Hepatocyte (in vitro differentiated cells): ENCODE results near the gene ARID3A. TPM values are rescaled to one million over a fixed set of nuclear protein-coding genes. Genes with fewer than 3 reads are reported as not detected.
"Not testable (repeated sequence)": the region's sequence is repeated elsewhere in the genome, so short reads cannot be mapped to it uniquely, and the experiment has no call there.

Experiments
- DNase-seq: peaks from one replicate; pipeline ENCODE4 v3.0.0-alpha.2; 2016; ENCODE audit warnings: low spot score
- H2AFZ ChIP-seq: fragments of 200-600 bp; sonication (generic); 2 replicates; pipeline ENCODE4 v1.6.0; 2016; ENCODE audit warnings: antibody characterized with exemption, mild to moderate bottlenecking
- H3K27ac ChIP-seq: fragments of 200-600 bp; sonication (generic); 2 replicates; pipeline ENCODE4 v1.5.1; 2016; ENCODE audit warnings: mild to moderate bottlenecking
- H3K27me3 ChIP-seq: fragments of 200-600 bp; sonication (generic); 2 replicates; pipeline ENCODE4 v1.6.1; 2016
- H3K36me3 ChIP-seq: fragments of 200-600 bp; sonication (generic); replicated peaks from 2 replicates; pipeline ENCODE4 v1.5.1; 2016; ENCODE audit warnings: low read depth; ENCODE audit not compliant: insufficient read depth
- H3K4me1 ChIP-seq: fragments of 200-600 bp; sonication (generic); 2 replicates; pipeline ENCODE4 v1.5.1; 2016; ENCODE audit warnings: mild to moderate bottlenecking, moderate library complexity; ENCODE audit not compliant: insufficient read depth
- H3K4me2 ChIP-seq: fragments of 200-600 bp; sonication (generic); 2 replicates; pipeline ENCODE4 v1.6.0; 2016
- H3K4me3 ChIP-seq: fragments of 200-600 bp; sonication (generic); 2 replicates; pipeline ENCODE4 v1.5.1; 2016; ENCODE audit warnings: mild to moderate bottlenecking
- H3K79me2 ChIP-seq: fragments of 200-600 bp; sonication (generic); 2 replicates; pipeline ENCODE4 v1.6.0; 2017; ENCODE audit warnings: mild to moderate bottlenecking
- H3K9me2 ChIP-seq: fragments of 200-600 bp; sonication (generic); replicated peaks from 2 replicates; pipeline ENCODE4 v1.6.0; 2017; ENCODE audit warnings: mild to moderate bottlenecking; ENCODE audit not compliant: insufficient read depth
- H3K9me3 ChIP-seq: fragments of 200-600 bp; sonication (generic); 2 replicates; pipeline ENCODE4 v1.5.1; 2016; ENCODE audit warnings: low read depth, mild to moderate bottlenecking
- H4K20me1 ChIP-seq: fragments of 200-600 bp; sonication (generic); 2 replicates; pipeline ENCODE4 v1.6.0; 2016; ENCODE audit warnings: mild to moderate bottlenecking; ENCODE audit not compliant: insufficient read depth, poor library complexity, severe bottlenecking
- EZH2 ChIP-seq: fragments of 200-600 bp; sonication (generic); IDR thresholded peaks from 2 replicates; pipeline ENCODE4 v1.6.1; 2016; ENCODE audit warnings: antibody characterized with exemption, mild to moderate bottlenecking, borderline replicate concordance
- EZH2phosphoT487 ChIP-seq: fragments of 200-600 bp; sonication (generic); IDR thresholded peaks from one replicate; pipeline ENCODE4 v1.6.1; 2018; ENCODE audit warnings: antibody characterized with exemption, mild to moderate bottlenecking, low read depth, moderate library complexity; ENCODE audit not compliant: unreplicated experiment, severe bottlenecking
- WGBS: methylation state at CpG from one replicate; pipeline ENCODE4 v1.1.6; 2016; ENCODE audit warnings: low lambda C conversion rate; ENCODE audit errors: missing lambda C conversion rate; 5-methylcytosine and 5-hydroxymethylcytosine counted together
- polyA plus RNA-seq: library from polyadenylated mRNA; unstranded; fragments of >200 nt; fragmentation: Nextera tagmentation; extraction: Ambion mirVana; gene quantifications from 2 replicates; pipeline ENCODE4 v1.2.1, GENCODE V29; 2016
- total RNA-seq: library from RNA; depleted of rRNA; stranded (reverse); fragments of >200 nt; gene quantifications from 2 replicates; pipeline ENCODE4 v1.2.3, GENCODE V29; 2014
- TF ChIP-seq, protein P1 (sequence below): fragments of 200-600 bp; sonication (generic); IDR thresholded peaks from 2 replicates; pipeline ENCODE4 v1.5.1; 2016; ENCODE audit warnings: antibody characterized with exemption, mild to moderate bottlenecking; ENCODE audit not compliant: poor library complexity

ARID3A gene
- total and polyA plus RNA-seq, 2 experiments from 2014 or later = 122 to 180 TPM

- H3K27me3 ChIP-seq = no peaks in the 10 kb centered on the region
- no peaks in the 10 kb centered on the region for H3K9me2 ChIP-seq
- no peaks in the 10 kb centered on the region for H4K20me1 ChIP-seq
- peak overlapping the region; percentile 88 for H3K4me2 ChIP-seq
- DNase-seq = peak; percentile 66
- H3K27ac ChIP-seq = peak overlapping the region; percentile 100
- peaks cover 86% of the 10 kb centered on the region for H3K79me2 ChIP-seq
- H3K9me3 ChIP-seq = no peaks in the 10 kb centered on the region
- H3K4me1 ChIP-seq = peaks cover 81% of the 10 kb centered on the region
- WGBS = 60% methylated on average over 41 of the region's 43 CpGs
- no peak overlapping the region for H3K4me3 ChIP-seq
- H3K36me3 ChIP-seq = no peaks in the 10 kb centered on the region
- H2AFZ ChIP-seq = no peak overlapping the region
- TF ChIP-seq EZH2phosphoT487 (no peak), EZH2 (no peak)
- TF ChIP-seq, protein P1, sequence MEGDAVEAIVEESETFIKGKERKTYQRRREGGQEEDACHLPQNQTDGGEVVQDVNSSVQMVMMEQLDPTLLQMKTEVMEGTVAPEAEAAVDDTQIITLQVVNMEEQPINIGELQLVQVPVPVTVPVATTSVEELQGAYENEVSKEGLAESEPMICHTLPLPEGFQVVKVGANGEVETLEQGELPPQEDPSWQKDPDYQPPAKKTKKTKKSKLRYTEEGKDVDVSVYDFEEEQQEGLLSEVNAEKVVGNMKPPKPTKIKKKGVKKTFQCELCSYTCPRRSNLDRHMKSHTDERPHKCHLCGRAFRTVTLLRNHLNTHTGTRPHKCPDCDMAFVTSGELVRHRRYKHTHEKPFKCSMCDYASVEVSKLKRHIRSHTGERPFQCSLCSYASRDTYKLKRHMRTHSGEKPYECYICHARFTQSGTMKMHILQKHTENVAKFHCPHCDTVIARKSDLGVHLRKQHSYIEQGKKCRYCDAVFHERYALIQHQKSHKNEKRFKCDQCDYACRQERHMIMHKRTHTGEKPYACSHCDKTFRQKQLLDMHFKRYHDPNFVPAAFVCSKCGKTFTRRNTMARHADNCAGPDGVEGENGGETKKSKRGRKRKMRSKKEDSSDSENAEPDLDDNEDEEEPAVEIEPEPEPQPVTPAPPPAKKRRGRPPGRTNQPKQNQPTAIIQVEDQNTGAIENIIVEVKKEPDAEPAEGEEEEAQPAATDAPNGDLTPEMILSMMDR = no peak
These were observed 29.0 kb downstream of the ARID3A start for GRCh38 chr19:954672-955494.

DNA sequence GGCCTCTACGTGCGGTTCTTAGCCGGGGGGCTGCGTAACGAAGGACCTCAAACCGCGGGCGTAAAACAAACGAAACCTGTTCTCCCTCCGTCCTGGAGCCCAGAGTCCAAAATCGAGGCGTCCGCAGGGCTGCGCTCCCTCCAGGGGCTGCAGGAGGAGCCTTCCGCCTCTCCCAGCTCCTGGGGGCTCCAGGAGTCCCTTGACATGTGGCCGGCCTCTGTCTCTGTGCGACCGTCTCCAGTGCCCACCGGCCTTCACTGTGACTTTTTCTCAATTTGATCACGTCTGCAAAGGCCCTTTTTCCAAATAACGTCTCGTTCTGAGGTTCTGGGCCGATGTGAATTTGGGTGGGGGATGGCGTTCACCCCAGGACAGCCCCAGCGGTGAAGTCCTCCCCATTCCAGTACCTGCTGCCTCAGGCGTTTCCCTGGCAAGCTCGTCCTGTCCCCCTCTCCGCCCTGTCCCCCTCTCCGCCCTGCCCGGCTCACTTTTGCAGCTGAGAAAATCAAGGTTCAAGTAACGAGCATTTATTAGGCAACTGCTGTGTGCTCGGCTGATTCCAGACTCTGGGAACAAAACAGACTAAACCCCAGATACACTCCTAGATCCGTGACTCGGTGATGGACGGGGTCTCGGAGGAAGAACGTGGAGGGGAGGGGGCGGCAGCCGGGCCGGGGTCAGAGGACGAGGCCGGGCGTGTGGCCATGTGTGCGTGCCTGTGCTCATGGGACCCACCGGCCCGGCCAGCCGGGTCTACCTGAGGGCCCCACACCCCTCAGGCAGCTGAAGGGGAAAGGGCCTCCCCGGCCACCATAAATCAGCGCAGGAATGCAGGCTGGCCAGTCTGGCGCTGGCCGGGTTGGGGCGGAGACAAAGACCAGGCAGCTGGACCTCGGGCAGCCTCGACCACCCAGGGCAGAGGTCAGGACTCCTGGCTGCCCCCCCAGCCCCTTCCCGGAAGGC, 30.2 kb downstream of the ARID3A start:
- H4K20me1 ChIP-seq = no peaks in the 10 kb centered on the region
- H2AFZ ChIP-seq = no peak overlapping the region
- peak overlapping the region; percentile 14 for H3K4me3 ChIP-seq
- peak overlapping the region; percentile 100 for H3K27ac ChIP-seq
- peaks cover 81% of the 10 kb centered on the region for H3K4me1 ChIP-seq
- no peaks in the 10 kb centered on the region for H3K27me3 ChIP-seq
- H3K4me2 ChIP-seq = peak overlapping the region; percentile 88
- H3K36me3 ChIP-seq = no peaks in the 10 kb centered on the region
- no peaks in the 10 kb centered on the region for H3K9me3 ChIP-seq
- peak; percentile 82 for DNase-seq
- WGBS = 46% methylated on average over 54 of the region's 55 CpGs
- TF ChIP-seq EZH2phosphoT487 = no peak
- TF ChIP-seq, protein P1 = no peak
- no peak for TF ChIP-seq EZH2
- peaks cover 89% of the 10 kb centered on the region for H3K79me2 ChIP-seq
- no peaks in the 10 kb centered on the region for H3K9me2 ChIP-seq

DNA sequence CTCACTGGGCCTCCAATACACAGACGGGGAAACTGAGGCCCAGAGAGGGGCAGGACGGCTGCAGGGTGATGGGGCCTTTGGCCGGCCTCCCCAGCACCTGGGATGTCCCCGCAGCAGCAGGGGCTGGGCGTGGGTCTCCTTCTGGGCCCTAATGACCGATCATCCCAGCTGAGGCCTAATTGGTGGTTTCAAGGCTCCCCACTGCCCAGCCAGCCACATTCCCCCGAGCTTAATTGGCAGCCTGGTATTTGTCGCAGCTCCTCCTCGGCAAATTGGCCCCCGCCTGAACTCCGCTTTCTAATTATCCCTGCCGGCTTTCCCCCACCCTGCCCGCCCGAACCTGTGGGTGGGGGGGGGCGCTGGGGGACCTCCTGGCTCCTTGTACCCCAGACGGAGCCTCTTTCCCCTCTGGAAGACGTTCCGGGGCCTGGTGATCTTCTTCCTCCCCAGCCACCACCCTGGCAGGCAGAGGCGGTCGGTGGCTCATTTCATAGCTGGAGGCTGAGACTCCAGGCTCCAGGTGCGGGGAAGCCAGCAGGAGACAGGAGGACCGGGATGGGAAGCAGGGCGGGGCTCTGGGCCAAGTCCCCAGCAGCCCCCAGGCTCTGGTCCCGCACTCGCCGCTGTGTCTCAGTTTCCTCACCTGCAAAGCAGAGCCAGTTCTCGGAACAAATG, 31.1 kb downstream of the ARID3A start:
- no peaks in the 10 kb centered on the region for H3K9me2 ChIP-seq
- H3K4me1 ChIP-seq = peaks cover 79% of the 10 kb centered on the region
- H3K4me2 ChIP-seq = peak overlapping the region; percentile 88
- TF ChIP-seq EZH2phosphoT487 = no peak
- H3K27me3 ChIP-seq = no peaks in the 10 kb centered on the region
- peaks cover 87% of the 10 kb centered on the region for H3K79me2 ChIP-seq
- no peaks in the 10 kb centered on the region for H4K20me1 ChIP-seq
- H3K9me3 ChIP-seq = no peaks in the 10 kb centered on the region
- H3K4me3 ChIP-seq = no peak overlapping the region
- no peak overlapping the region for H2AFZ ChIP-seq
- H3K27ac ChIP-seq = peak overlapping the region; percentile 100
- WGBS = 22% methylated on average over 19 of the region's 27 CpGs
- DNase-seq = peak; percentile 79
- no peaks in the 10 kb centered on the region for H3K36me3 ChIP-seq

DNA sequence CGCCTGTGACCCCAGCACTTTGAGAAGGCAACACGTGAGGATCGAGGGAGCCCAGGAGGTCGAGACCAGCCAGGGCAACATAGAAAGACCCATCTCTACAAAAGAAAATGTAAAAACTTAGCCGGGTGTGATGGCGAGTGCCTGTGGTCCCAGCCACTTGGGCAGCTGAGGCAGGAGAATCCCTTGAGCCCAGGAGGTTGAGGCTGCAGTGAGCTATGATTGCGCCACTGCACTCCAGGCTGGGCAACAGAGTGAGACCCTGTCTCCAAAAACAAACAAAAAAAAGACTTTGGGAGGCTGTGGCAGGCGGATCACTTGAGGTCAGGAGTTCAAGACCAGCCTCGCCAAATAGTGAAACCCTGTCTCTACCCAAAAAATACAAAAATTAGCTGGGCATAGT, 31.7 kb downstream of the ARID3A start:
- H4K20me1 ChIP-seq, H3K27me3 ChIP-seq, H3K9me3 ChIP-seq, H3K36me3 ChIP-seq, DNase-seq, H2AFZ ChIP-seq, H3K9me2 ChIP-seq, H3K4me3 ChIP-seq: not testable (repeated sequence)
- peak overlapping the region; percentile 100 for H3K27ac ChIP-seq
- peak overlapping the region; percentile 88 for H3K4me2 ChIP-seq
- H3K4me1 ChIP-seq = peaks cover 75% of the 10 kb centered on the region
- peaks cover 87% of the 10 kb centered on the region for H3K79me2 ChIP-seq
- WGBS = 87% methylated on average over 9 of the region's 9 CpGs
